HG02798 (cell line): ENCODE data around the gene NFATC2.
A peak's percentile ranks its signal among the peaks of the same experiment; 100 is the strongest.

Source experiments
- ATAC-seq: cut with Tn5 transposase; IDR thresholded peaks from one replicate; pipeline ENCODE4 v1.9.1; 2021; ENCODE audit warnings: mild to moderate bottlenecking; ENCODE audit not compliant: unreplicated experiment, poor library complexity

The NFATC2 gene

DNA sequence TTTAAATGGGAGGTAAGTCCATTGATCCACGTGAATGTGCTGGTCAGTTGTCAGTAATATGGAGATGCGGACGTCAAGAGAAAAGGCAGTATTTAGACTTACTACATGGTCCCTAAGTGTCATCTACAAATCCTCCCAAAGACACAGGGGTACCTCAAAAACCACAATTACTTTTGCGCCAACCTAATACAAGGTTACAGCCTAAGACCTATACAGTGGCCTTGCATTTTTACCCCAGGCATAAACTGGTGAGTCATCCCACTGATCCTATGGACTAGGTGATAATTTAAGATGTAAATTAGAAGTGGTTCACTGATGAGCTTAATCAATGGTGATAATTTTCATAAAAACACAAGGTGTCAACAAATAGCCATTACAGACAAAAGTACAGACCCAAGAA is 141.0 kb downstream of the NFATC2 start:
- no peak for ATAC-seq

DNA sequence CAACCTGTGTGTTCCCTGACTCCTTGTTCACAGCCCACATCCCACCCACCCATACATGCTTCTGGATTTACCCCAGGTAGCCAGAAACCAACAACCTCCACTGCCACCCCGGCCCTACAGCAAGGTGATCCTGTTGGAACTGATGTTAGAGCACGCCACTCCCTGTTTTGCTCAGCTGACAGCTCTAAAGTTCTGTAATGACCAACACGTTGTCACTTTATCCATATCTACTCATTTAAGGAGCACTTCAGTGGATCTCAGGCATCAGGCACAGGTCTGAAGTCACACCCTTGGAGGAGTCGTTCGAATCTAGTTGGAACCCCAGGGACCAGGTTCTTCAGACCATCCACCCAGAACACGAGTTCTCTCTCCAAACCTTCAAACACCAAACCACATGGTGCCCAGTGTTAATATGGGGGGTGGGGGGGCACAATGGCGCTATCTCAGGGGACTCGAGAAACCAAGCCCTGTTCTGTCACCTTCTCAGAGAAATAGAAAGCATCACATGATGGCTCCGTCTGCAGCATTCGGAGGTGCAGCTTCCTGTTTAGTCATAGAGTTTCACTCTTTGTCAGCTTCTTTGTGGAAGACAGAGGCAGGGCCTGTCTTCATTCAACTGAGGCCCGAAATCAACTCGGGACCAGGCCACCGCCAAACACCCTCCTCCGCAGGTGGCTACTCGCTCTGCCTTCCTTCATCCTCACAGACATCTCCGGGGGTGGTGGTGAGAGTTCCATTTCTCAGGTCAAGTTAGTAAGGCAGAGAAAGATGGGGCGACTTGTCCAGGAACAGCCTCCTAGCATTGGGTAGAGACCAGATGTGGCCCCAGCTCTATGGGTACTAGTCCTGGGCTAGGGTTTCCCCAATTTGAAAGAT is 142.2 kb downstream of the NFATC2 start:
- peak; percentile 74 for ATAC-seq

- ATAC-seq, result no peak
These were observed 143.3 kb downstream of the NFATC2 start for GRCh38 chr20:51399006-51399890.

- ATAC-seq, result no peak
These were observed 144.0 kb downstream of the NFATC2 start for GRCh38 chr20:51398552-51398951.

DNA sequence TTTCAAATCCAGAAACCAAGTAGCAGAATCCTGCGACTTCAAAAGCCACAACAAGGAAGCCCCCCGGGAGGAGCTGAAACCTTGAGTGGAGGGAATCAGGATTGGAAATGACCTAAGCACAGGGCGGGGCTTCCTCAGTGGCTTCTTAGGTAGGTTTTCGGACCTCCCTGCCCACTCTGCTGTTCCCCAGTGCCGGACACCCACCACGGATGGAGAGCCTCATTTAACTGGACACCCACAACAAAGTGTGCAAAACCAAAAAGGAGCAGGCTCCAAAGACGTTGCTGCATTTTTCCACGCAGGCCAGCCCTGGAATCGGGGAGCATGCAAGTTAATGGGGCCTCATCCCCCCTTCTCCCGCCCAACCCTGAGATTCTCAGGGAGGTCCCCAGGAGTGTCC is 144.4 kb downstream of the NFATC2 start:
- ATAC-seq, result no peak

DNA sequence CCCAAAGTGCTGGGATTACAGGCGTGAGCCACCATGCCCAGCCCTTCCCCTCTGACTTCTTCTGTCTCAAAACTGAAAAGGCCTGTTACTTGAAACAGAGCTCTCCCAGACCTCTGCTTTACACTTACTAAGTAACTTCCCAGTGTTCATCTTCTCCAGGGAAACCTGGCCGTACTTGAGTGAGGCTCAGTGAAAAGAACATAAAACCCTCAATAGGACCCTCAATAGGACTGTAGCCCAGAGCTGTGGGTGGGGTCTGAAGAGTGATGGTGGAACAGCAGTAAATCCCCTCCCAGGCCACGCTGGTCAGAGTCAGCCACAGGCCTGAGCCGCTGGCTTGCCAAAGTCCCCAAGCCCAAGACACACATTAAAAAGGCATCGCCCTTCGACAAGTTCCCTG is 145.4 kb downstream of the NFATC2 start:
- ATAC-seq, result no peak

DNA sequence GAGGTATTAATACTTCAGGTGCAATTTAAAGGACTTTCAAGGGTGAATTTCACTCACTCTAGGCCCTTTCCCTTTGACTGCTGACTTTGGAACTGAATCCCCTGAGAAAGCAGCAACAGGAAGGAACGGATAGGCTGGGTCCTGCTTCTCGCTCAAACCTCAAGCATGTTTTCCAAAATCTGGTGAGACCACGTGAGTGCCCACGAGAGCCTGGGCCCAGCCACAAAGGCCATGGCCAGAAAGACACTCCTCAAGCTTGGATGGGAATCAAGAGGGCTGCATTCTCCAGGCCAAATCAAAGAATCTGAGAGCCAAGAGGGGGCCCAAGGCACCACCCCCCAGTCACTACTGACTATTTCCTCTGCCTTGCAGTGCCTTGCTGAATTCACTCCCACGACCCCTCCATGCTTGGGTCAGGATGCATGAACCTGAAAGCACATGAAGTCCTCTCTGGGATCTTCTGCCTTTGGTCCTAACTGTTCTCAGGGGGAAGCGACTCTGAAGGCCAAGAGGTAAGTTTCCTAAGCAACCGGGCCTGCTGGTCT is 146.1 kb downstream of the NFATC2 start:
- ATAC-seq, result no peak

- ATAC-seq, result no peak
These were observed 147.8 kb downstream of the NFATC2 start for GRCh38 chr20:51394706-51395105.

- no peak for ATAC-seq
These were observed 148.9 kb downstream of the NFATC2 start for GRCh38 chr20:51393571-51393970.

DNA sequence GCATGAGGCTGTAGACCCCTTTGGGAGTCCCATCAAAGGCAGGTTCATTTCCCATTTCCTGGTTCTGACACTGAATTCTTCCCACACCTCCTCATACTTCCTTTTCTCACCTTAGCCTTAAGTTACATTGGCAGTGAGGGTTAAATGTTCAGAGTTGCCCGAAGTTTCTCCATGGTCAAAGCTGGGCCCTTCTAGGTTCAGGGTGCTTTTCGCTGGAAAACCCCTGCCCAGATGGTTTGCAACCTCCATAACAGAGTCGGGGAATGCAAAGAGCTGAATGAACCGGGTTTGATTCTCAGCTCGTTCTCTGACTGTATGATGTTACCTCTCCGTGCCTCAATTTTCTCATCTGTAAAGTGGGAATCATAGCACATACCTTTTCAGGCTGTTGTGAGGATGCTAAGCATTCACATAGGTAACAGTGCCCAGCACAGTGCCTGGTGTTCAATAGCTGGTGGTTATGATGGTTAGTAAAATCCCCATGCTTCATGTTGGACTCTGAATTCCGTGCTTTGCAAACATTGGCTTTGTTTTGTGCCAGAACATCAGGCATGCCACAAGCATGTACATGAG is 149.8 kb downstream of the NFATC2 start:
- ATAC-seq, result no peak

GRCh38 chr20:51391926-51392325 is 150.6 kb downstream of the NFATC2 start:
- ATAC-seq, result no peak

DNA sequence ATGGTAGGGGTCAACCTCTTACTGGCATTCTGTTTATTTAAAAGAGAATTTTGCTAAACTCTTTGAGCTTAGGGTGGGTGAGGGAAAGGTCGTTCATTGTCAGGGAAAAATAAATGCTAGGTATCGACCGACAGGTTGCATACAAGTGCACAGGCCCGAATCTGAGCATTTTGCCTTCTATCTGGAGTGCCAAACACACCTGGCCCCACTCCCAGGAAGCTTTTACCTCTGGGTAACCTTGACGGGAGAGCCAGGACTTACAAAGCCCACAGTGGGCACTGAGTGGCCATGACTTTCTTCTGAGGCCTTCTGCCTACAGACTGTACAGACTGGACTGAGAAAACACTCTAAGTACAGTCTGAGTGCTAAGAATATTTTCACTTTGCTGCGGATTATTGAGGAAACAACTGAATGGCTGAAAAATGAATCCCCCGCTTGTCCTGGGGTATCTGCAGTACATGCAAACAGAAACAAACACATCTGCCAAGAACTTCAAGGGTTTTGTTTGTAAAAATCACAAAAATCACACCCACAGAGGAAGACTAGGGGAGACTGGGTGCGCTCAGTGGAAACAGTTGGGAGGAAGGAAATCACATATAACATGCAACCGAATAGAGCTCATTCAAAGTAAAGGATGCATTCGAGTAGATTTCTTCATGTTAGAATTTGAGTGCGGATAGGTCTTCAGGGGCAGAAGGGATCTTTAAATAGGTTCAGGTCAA is 152.8 kb downstream of the NFATC2 start:
- no peak for ATAC-seq

GRCh38 chr20:51388756-51389542 is 153.6 kb downstream of the NFATC2 start:
- ATAC-seq, result no peak

GRCh38 chr20:51388227-51388626 is 154.3 kb downstream of the NFATC2 start:
- ATAC-seq, result no peak

- no peak for ATAC-seq
These were observed 155.2 kb downstream of the NFATC2 start for GRCh38 chr20:51387125-51387875.

GRCh38 chr20:51386586-51386985 is 155.9 kb downstream of the NFATC2 start:
- ATAC-seq, result no peak

DNA sequence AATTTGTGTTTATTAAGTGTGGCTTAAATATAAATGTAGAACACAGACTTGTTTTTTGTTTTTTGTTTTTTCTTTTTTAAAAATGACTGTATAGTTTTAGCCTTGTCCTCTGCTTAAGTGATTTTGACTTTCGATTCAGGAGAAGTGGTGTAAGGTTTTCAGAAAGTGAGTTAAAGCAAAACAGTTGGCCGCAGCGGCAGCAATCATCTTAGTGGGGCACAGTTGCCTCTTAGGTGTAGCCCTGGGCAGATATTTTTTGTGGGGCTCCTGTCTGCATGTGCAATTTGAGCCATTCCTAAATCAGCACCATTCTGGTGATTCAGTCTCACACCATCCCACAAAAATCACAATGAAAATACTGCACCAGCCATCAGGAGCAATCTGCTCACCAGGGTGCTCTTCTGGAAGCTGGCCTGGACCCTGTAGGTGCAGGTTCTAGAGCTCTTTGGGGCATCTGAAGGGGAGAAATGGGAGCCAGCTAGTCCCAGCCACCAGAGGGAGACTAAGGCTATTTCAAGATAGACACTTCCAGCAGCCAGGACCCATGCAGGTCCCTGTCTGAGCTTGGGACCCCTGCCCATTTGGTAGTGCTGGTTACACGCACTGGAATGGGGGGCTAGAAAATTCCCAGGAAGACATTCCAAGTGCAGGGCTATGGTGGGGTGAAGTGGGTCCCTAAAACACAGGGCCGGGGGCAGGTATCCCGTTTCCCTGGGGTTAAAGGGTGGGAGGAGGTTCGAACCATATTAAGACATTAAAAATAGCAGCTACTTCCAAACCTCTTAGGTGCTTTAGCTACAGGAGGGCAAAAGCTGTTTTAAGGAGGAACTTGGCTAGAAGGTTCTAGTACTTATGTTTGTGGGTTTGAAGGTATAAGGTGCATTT is 156.6 kb downstream of the NFATC2 start:
- ATAC-seq, result no peak

DNA sequence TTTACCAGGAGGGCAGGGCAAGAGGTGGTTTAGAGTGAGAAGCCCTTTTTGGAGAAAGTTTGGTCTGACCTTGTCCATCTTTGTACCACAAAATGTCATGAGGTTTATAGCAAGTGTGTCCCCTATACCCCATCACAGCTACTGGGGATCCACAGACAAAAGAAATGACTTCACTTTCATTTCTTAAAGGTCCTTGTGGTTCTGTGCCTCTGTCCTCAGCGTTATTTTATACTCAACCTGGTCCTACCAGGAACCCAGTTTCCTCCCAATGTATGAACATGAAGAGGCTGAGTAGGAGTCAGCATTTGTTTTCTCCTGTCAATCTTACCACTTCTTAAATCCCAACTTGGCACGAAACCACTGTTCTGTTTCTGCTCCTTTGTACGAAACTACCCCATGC is 157.6 kb downstream of the NFATC2 start:
- ATAC-seq, result no peak
